ENCODE measurements around the gene TMCC1.
"Not testable (repeated sequence)": the region's sequence is repeated elsewhere in the genome, so short reads cannot be mapped to it uniquely, and the experiment has no call there.

The TMCC1 gene

DNA sequence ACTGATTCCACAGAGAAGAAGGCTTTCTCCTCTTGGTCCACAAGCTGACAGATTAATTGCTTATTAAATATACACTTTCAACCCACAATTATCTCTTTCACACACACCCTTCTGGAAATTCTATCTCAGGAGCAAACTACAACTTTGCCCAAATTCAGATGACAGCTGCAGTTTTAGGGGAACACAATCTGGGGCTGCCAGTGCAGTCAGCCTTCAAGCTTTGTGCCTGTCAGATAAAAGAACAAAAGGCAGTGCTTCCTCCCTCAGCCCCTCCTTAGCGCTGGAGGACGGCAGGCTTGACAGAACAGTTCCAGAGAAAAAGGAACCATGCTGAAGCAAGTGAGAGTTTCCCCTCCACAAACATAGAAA is 99.6 kb downstream of the TMCC1 start:
- H3K4me3 ChIP-seq = peak overlapping the region; percentile 2 to 30 (median 12)

DNA sequence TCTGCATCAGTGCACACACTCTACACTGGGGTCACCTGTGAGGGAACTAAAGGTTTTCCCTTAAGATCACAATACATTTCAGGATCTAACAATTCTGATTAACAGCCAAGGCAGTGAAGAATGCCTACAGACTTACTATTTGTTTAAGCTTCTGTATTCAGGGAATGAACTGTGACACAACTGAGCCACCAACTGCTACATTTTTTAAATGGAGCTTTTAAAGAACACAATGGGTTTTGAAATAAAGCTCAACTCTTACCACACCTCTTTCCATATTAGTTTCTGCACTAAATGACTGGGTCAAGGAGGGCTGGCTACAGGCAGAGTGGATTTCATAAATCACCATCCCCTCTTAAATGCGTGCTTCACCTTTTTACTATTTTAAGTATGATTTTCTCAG is 100.2 kb downstream of the TMCC1 start:
- peak overlapping the region in 18 of 21 experiments; percentile 19 to 87 (median 68) for H3K27ac ChIP-seq
- H3K4me3 ChIP-seq = peak overlapping the region in 4 of 7 experiments; percentile 2 to 30 (median 12)

More for the DNA sequence above, 99.6 kb downstream of the TMCC1 start:
- peak overlapping the region in 20 of 21 experiments; percentile 40 to 87 (median 70) for H3K27ac ChIP-seq

DNA sequence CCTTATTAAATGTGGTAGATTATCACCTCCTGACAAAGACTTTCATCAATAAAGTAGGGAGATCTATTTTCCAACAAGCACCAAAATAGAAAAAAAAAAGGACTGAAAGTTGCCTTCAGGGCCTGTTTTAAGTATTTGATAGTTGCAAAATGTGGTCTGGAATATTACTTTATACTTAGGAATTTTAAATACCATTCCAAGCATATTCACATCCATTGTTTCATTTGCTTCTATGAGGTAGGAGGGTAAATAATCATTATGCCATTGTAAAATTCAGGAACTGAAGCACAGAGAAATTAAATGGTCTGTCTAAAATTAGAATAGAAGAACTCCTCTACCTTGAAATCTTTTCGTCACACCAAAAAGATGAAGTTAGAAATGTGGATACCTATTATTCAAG is 110.0 kb downstream of the TMCC1 start:
- no peak overlapping the region for H3K27ac ChIP-seq

GRCh38 chr3:129778871-129779270 is 114.6 kb downstream of the TMCC1 start:
- no peak overlapping the region for H3K27ac ChIP-seq
- H3K4me3 ChIP-seq = no peak overlapping the region

More for the DNA sequence above, 110.0 kb downstream of the TMCC1 start:
- no peak overlapping the region for H3K4me3 ChIP-seq

- Histone ChIP-seq H3K4me3 (no peak overlapping the region), H3K27ac (no peak overlapping the region)
Measured at GRCh38 chr3:129777806-129778205, 115.7 kb downstream of the TMCC1 start.

GRCh38 chr3:129775870-129776269 is 117.6 kb downstream of the TMCC1 start:
- H3K4me3 ChIP-seq = no peak overlapping the region

GRCh38 chr3:129773691-129774663 is 119.5 kb downstream of the TMCC1 start:
- no peak overlapping the region for H3K4me3 ChIP-seq
- no peak overlapping the region for H3K27ac ChIP-seq

More at GRCh38 chr3:129775870-129776269, 117.6 kb downstream of the TMCC1 start:
- no peak overlapping the region for H3K27ac ChIP-seq

DNA sequence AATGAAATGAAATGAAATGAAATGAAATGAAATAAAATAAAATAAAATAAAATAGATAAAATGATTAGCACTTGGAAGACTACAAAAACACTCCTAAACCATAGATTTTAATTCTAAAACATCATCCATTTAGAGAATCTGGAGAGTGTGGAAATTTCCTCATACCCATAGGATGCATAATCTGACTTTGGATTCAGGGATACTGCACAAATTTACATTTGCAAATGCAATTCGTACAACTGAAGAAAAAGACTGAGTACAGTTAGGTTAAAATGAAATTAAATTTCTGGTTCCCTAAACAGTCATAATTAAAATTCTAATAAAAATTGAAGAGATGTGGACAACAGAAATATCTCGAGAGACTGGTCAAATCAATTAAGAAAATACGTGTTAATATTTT is 122.9 kb downstream of the TMCC1 start:
- Histone ChIP-seq H3K27ac (no peak overlapping the region), H3K4me3 (no peak overlapping the region)

- no peak overlapping the region for H3K27ac ChIP-seq
- H3K4me3 ChIP-seq = no peak overlapping the region
Measured at GRCh38 chr3:129769616-129770015, 123.9 kb downstream of the TMCC1 start.

DNA sequence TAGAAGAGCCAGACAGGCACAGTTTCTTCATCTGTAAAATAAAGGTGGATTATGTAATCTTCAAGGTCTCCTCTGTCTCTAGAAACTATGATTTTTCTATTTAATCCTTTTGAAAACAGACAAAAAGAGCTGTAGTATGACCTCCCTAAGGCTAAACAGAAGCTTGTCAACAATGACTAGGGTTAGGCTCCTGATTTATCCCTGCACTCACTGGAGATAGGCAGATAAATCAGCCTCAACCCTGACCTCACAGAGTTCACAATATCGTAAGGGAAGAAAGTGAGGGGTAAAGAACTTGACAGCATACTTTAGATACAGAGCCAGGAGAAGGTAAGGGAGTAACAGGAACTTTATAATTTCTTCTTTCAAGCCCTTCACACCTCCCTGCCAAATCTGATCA is 124.8 kb downstream of the TMCC1 start:
- H3K4me3 ChIP-seq = no peak overlapping the region
- no peak overlapping the region for H3K27ac ChIP-seq

DNA sequence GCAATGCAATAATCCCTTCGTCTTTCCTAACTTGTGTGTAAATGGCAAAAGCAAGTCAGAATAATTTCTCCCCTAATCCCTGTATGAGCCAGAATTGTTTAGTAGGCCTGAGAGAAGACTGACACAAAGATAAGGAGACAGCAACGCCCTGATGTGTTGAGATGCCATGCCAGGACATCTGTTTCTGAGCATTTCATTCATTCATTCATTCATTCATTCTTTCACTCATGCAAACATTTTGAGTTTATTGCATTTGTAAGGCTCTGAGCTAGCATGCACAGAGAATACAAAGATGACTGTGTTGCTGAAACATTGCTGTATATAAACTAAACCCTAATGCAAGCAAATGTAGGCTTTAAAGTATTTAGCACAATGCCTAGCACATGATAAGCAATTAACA is 127.4 kb downstream of the TMCC1 start:
- Histone ChIP-seq H3K27ac (no peak overlapping the region), H3K4me3 (no peak overlapping the region)

- Histone ChIP-seq H3K27ac (no peak overlapping the region), H3K4me3 (no peak overlapping the region)
Measured at GRCh38 chr3:129764090-129764489, 129.4 kb downstream of the TMCC1 start.

GRCh38 chr3:129758785-129759320 is 134.7 kb downstream of the TMCC1 start:
- Histone ChIP-seq H3K4me3 (no peak overlapping the region), H3K27ac (no peak overlapping the region)

GRCh38 chr3:129758306-129758705 is 135.2 kb downstream of the TMCC1 start:
- no peak overlapping the region for H3K27ac ChIP-seq

DNA sequence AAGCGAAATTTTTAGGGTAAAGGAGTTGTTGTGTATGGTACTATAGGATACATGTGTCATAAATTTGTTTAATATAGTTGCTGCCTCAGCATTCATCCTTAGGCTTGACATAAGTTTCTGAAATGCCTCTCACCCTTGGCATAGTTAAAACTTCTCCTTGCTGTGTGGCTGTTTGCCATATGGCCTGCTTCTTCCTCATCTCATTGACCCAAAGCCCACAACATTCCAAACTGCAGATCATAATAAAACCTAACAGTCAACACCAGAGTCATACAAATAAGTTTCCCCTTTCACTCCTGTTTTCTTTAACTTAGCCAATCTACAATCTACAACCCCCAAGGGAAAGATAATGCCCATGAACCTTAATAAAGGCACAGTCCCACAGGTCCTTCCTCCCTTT is 136.6 kb downstream of the TMCC1 start:
- H3K27ac ChIP-seq = no peak overlapping the region
- H3K4me3 ChIP-seq = no peak overlapping the region

More at GRCh38 chr3:129758306-129758705, 135.2 kb downstream of the TMCC1 start:
- no peak overlapping the region for H3K4me3 ChIP-seq

DNA sequence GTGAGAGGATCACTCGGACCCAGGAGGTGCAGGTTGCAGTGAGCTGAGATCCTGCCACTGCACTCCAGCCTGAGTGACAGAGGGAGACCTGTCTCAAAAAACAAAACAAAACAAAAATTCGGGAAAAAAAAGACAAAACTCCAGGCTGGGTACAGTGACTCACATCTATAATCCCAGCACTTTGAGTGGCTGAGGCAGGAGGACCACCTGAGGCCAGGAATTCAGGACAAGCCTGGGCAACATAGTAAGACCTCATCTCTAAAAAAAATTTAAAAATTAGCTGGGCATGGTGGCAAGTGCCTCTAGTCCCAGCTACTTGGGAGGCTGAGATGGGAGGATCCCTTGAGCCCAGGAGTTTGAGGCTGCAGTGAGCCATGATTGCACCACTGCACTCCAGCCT is 142.4 kb downstream of the TMCC1 start:
- not testable (repeated sequence) for H3K27ac ChIP-seq, H3K4me3 ChIP-seq

- Histone ChIP-seq H3K27ac (no peak overlapping the region), H3K4me3 (no peak overlapping the region)
Measured at GRCh38 chr3:129749692-129750091, 143.8 kb downstream of the TMCC1 start.

- H3K4me3 ChIP-seq = no peak overlapping the region
- H3K27ac ChIP-seq = no peak overlapping the region
Measured at GRCh38 chr3:129747992-129748391, 145.5 kb downstream of the TMCC1 start.

DNA sequence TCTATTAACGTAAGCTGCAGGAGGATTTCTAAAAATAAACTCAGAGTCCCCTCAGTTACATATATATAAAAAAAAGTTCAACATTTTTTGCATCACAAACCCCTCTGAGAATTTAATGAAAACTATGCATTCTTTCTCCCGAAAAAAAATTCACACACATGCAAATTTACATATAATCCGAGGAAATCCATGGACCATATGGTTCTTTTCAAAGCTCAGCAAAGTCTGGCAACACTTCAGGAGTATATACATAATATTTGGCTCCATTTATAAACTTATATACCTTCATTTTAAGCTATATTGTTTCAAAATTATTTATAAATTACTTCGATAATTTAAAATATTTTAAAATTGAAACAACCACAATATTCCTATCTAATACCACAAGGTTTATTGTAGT is 146.4 kb downstream of the TMCC1 start:
- no peak overlapping the region for H3K27ac ChIP-seq

DNA sequence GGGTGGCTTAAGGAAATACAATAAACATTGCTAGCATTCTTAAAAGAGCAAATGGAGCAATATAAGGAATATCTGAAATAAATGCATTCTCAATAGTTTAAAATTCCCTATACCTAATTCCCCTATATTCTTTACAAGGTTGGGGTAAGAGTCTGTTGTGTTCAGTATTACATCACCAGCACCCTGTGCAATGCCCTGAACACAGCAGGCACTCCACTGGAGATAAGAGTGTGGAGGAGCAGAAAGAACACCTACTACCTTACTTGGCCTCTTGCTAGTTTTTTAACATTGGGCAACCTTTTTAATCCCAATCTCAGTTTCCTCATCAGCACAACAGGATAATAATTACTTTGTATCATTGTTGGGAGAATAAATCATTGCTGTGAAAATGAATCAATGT is 146.9 kb downstream of the TMCC1 start:
- Histone ChIP-seq H3K4me3 (no peak overlapping the region), H3K27ac (no peak overlapping the region)

More for the DNA sequence above, 146.4 kb downstream of the TMCC1 start:
- H3K4me3 ChIP-seq = no peak overlapping the region

GRCh38 chr3:129745253-129745652 is 148.3 kb downstream of the TMCC1 start:
- Histone ChIP-seq H3K4me3 (no peak overlapping the region), H3K27ac (peak overlapping the region in 1 of 21 experiments; percentile 0)
